Measurements from ENCODE around the gene B3GALNT1.

Gene B3GALNT1

GRCh38 chr3:161104561-161105551, at the start of gene B3GALNT1:
B3GALNT1 (minus strand) TSS chr3:161105349; CDS start chr3:161086754, 18,595 bp downstream.
- peak; percentile 49 to 87 for DNase-seq

GRCh38 chr3:161153480-161153879, 48.3 kb upstream of the B3GALNT1 start:
- DNase-seq, result no peak

- no peak for DNase-seq
Measured at GRCh38 chr3:161150001-161150525, 44.9 kb upstream of the B3GALNT1 start.

GRCh38 chr3:161149529-161149928, 44.4 kb upstream of the B3GALNT1 start:
- peak; percentile 62 to 75 for DNase-seq

GRCh38 chr3:161148832-161149475, 43.8 kb upstream of the B3GALNT1 start:
- no peak for DNase-seq

- DNase-seq, result no peak
Measured at GRCh38 chr3:161142486-161142885, 37.3 kb upstream of the B3GALNT1 start.

- no peak for DNase-seq
Measured at GRCh38 chr3:161139686-161140085, 34.5 kb upstream of the B3GALNT1 start.

- DNase-seq, result no peak
Measured at GRCh38 chr3:161137260-161137659, 32.1 kb upstream of the B3GALNT1 start.

- no peak for DNase-seq
Measured at GRCh38 chr3:161132391-161132790, 27.2 kb upstream of the B3GALNT1 start.

- no peak for DNase-seq
Measured at GRCh38 chr3:161126495-161126894, 21.3 kb upstream of the B3GALNT1 start.

GRCh38 chr3:161117646-161118045, 12.5 kb upstream of the B3GALNT1 start:
- DNase-seq, result no peak

- DNase-seq, result no peak
Measured at GRCh38 chr3:161108840-161109239, 3.7 kb upstream of the B3GALNT1 start.

- DNase-seq, result no peak
Measured at GRCh38 chr3:161107311-161107710, 2.2 kb upstream of the B3GALNT1 start.

GRCh38 chr3:161103776-161104385, 1.3 kb downstream of the B3GALNT1 start:
- no peak for DNase-seq

GRCh38 chr3:161101609-161102008, 3.5 kb downstream of the B3GALNT1 start:
- DNase-seq, result no peak

GRCh38 chr3:161100994-161101393, 4.2 kb downstream of the B3GALNT1 start:
- DNase-seq, result no peak

GRCh38 chr3:161096771-161097367, 8.3 kb downstream of the B3GALNT1 start:
- peak; percentile 41 to 68 for DNase-seq

GRCh38 chr3:161093895-161094294, 11.3 kb downstream of the B3GALNT1 start:
- DNase-seq, result no peak

- no peak for DNase-seq
Measured at GRCh38 chr3:161084277-161084676, 20.9 kb downstream of the B3GALNT1 start.

GRCh38 chr3:161083131-161083530, 22.0 kb downstream of the B3GALNT1 start:
- no peak for DNase-seq

- no peak for DNase-seq
Measured at GRCh38 chr3:161082063-161082462, 23.1 kb downstream of the B3GALNT1 start.

- DNase-seq, result no peak
Measured at GRCh38 chr3:161081633-161082032, 23.5 kb downstream of the B3GALNT1 start.

- no peak for DNase-seq
Measured at GRCh38 chr3:161073181-161073580, 32.0 kb downstream of the B3GALNT1 start.

Data from NCI-H526 (cell line).